ENCODE measurements around the gene TROAP. TPM values are rescaled to one million over a fixed set of nuclear protein-coding genes. Genes with fewer than 3 reads are reported as not detected.

TROAP gene
- total and polyA plus RNA-seq, 9 of the 15 experiments (the other 6 are each of a cell fraction or from before 2014, with no cell fraction given): 46.4 to 171 (median 59.8) TPM

DNA sequence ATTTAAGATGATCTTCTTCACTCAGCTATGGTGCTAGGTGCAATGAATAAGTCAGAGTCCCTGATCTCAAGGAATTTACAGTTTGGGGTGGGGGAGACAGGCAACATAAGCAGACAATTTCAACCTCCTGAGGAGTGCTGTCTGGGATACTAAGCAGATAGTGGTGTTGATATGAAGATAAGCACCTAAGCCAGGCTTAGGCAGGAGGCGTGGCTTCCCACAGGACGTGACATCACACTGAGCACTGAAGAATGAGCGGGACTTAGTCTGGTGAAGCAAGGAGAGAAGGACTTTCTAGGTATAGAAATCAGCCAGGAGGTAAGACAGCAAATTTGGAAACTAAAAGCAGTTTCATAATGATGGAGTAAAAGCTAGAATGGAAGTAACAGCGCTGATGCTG lies 21.3 kb upstream of the TROAP start:
- FAIRE-seq (peak; percentile 88), ATAC-seq (peak; percentile 8; the same call in 1 of the 3 replicates), DNase-seq (ENCODE audit: extremely low read depth in 1 of 4, low spot score in 3 of 4) (peak in 3 of 4 experiments; percentile 66 to 75 (median 71))
- Histone ChIP-seq H3K4me3 (no peak overlapping the region), H3K9ac (ENCODE audit: insufficient read depth in 1 of 2, low read depth in 2 of 2, low read length in 2 of 2) (peak overlapping the region in 1 of 2 experiments; percentile 15; a peak in 2 of 4 replicates), H3K27me3 (ENCODE audit: control insufficient read depth in 2 of 2, insufficient read depth in 2 of 2, low read length in 2 of 2) (no peaks in the 10 kb centered on the region), H2AFZ (ENCODE audit: low read depth, low read length) (peak overlapping the region; percentile 87), H4K20me1 (replicated peaks; ENCODE audit: control insufficient read depth, insufficient read depth, low read length) (no peaks in the 10 kb centered on the region), H3K79me2 (ENCODE audit: control insufficient read depth, insufficient read depth, low read length) (no peaks in the 10 kb centered on the region), H3K4me1 (replicated peaks in 1 of 2; ENCODE audit: control insufficient read depth in 2 of 2, insufficient read depth in 2 of 2, low read length in 2 of 2) (peaks cover 29 to 30% of the 10 kb centered on the region in 2 experiments; a peak in 4 of 5 replicates), H3K4me2 (ENCODE audit: insufficient read depth, low read length) (peak overlapping the region; percentile 62), H3K9me1 (ENCODE audit: control insufficient read depth, insufficient read depth, low read length) (peaks cover 7% of the 10 kb centered on the region), H3K36me3 (ENCODE audit: control insufficient read depth, insufficient read depth, low read length) (no peaks in the 10 kb centered on the region), H3K27ac (ENCODE audit: extremely low read depth, low read depth, low read length) (no peak overlapping the region), H3K9me3 (replicated peaks; ENCODE audit: control insufficient read depth, insufficient read depth, low read depth, low read length) (no peaks in the 10 kb centered on the region)
- POLR2A ChIA-PET: interaction anchor here (0.7 to 1.2 kb wide), 3 partner anchors 25 to 37 kb away, joined by 3 to 5 read pairs (median 4); partner anchors contain the start of gene TUBA1C
- intact Hi-C loops (cut with micrococcal nuclease): no loop called here
- no TSS peak for BruUV-seq (replicated peaks)
- 24% methylated on average over 4 of the region's 4 CpGs for WGBS (ENCODE audit: insufficient coverage, low coverage, missing lambda C conversion rate)
- in situ Hi-C loops (cut with MboI): no loop called here
- CTCF ChIA-PET (ENCODE audit: low intra/inter-chr PET ratio): no interaction called here
- TF ChIP-seq, protein P1, sequence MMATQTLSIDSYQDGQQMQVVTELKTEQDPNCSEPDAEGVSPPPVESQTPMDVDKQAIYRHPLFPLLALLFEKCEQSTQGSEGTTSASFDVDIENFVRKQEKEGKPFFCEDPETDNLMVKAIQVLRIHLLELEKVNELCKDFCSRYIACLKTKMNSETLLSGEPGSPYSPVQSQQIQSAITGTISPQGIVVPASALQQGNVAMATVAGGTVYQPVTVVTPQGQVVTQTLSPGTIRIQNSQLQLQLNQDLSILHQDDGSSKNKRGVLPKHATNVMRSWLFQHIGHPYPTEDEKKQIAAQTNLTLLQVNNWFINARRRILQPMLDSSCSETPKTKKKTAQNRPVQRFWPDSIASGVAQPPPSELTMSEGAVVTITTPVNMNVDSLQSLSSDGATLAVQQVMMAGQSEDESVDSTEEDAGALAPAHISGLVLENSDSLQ (IDR thresholded peaks at IDR 0.05): 0 out of 2 replicates have a peak, but pooled peaks have one; percentile 33
- TF ChIP-seq SMARCE1 (IDR thresholded peaks at IDR 0.05): 0 out of 2 replicates have a peak, but pooled peaks have one; percentile 31
- peak; percentile 48; the same call in 1 of the 2 replicates for TF ChIP-seq CTBP1 (IDR thresholded peaks at IDR 0.05; ENCODE audit: borderline replicate concordance)
- TF ChIP-seq ATF1 (CRISPR knock-in tag; IDR thresholded peaks at IDR 0.05): no peak
- peak; percentile 55; the same call in 1 of the 2 replicates for TF ChIP-seq ATF1 (tag; IDR thresholded peaks at IDR 0.05)
- TF ChIP-seq, protein P2, sequence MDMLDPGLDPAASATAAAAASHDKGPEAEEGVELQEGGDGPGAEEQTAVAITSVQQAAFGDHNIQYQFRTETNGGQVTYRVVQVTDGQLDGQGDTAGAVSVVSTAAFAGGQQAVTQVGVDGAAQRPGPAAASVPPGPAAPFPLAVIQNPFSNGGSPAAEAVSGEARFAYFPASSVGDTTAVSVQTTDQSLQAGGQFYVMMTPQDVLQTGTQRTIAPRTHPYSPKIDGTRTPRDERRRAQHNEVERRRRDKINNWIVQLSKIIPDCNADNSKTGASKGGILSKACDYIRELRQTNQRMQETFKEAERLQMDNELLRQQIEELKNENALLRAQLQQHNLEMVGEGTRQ (CRISPR knock-in tag; IDR thresholded peaks at IDR 0.05): no peak
- TF ChIP-seq GABPA (tag; conservative IDR thresholded peaks at IDR 0.05; ENCODE audit: low read depth): peak; percentile 64
- no peak for TF ChIP-seq NEUROD1 (IDR thresholded peaks at IDR 0.05; ENCODE audit: borderline replicate concordance, low read depth, low read length, partially characterized antibody)
- 0 out of 2 replicates have a peak, but pooled peaks have one; percentile 41 for TF ChIP-seq GATA2 (CRISPR knock-in tag; IDR thresholded peaks at IDR 0.05)
- TF ChIP-seq ZNF699 (CRISPR knock-in tag; IDR thresholded peaks at IDR 0.05; ENCODE audit: insufficient replicate concordance): no peak
- peak in 1 of 2 experiments; percentile 32; a peak in 1 of 4 replicates for TF ChIP-seq ARNT (IDR thresholded peaks at IDR 0.05)
- peak; percentile 36; the same call in 1 of the 2 replicates for TF ChIP-seq SMARCA4 (IDR thresholded peaks at IDR 0.05)
- 0 out of 2 replicates have a peak, but pooled peaks have one; percentile 11 for TF ChIP-seq JUND (IDR thresholded peaks at IDR 0.05; ENCODE audit: borderline replicate concordance, low read depth, low read length)
- TF ChIP-seq JUND (tag; IDR thresholded peaks at IDR 0.05; ENCODE audit: borderline replicate concordance, low read depth, low read length): peak; percentile 43; the same call in 1 of the 3 replicates
- TF ChIP-seq, protein P3, sequence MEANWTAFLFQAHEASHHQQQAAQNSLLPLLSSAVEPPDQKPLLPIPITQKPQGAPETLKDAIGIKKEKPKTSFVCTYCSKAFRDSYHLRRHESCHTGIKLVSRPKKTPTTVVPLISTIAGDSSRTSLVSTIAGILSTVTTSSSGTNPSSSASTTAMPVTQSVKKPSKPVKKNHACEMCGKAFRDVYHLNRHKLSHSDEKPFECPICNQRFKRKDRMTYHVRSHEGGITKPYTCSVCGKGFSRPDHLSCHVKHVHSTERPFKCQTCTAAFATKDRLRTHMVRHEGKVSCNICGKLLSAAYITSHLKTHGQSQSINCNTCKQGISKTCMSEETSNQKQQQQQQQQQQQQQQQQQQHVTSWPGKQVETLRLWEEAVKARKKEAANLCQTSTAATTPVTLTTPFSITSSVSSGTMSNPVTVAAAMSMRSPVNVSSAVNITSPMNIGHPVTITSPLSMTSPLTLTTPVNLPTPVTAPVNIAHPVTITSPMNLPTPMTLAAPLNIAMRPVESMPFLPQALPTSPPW (CRISPR knock-in tag; IDR thresholded peaks at IDR 0.05): no peak

Data from K562 (cell line).